Thoracic aorta (tissue), 2 donors: ENCODE measurements around the gene MTHFSD. TPM values are rescaled to one million over a fixed set of nuclear protein-coding genes. Genes with fewer than 3 reads are reported as not detected.

ENCODE experiments used
- ATAC-seq: fragments of 150-250 bp; one replicate; pipeline ENCODE4 v1.8.0; 2017; ENCODE audit warnings: low read depth; ENCODE audit not compliant: insufficient number of reproducible peaks, low FRiP score
- DNase-seq: peaks from one replicate; pipeline ENCODE4 v3.0.0-alpha.2; 2020; ENCODE audit warnings: low spot score
- H3K27ac ChIP-seq, 2 donors: fragments of 200-600 bp; sonication (generic); 1 replicate in 1 of 2; 2 replicates in 1 of 2; pipeline ENCODE4 v1.5.1; 2016; ENCODE audit warnings: mild to moderate bottlenecking in 2 of 2, moderate library complexity in 2 of 2
- H3K27me3 ChIP-seq: fragments of 200-600 bp; sonication (generic); replicated peaks from 2 replicates; pipeline ENCODE4 v1.6.0; 2016; ENCODE audit warnings: mild to moderate bottlenecking; ENCODE audit not compliant: insufficient read depth
- H3K36me3 ChIP-seq: fragments of 200-600 bp; sonication (generic); one replicate; pipeline ENCODE4 v1.5.1; 2016
- H3K4me1 ChIP-seq, 2 donors: fragments of 200-600 bp; sonication (generic); 1 replicate in 1 of 2; 2 replicates in 1 of 2; pipeline versions ENCODE4 v1.5.1 to v1.6.0; 2016; ENCODE audit warnings: low read depth in 2 of 2, mild to moderate bottlenecking in 1 of 2; ENCODE audit not compliant: control insufficient read depth in 1 of 2
- H3K4me3 ChIP-seq: fragments of 200-600 bp; sonication (generic); 2 replicates; pipeline ENCODE4 v1.5.1; 2016; ENCODE audit warnings: mild to moderate bottlenecking
- H3K9me3 ChIP-seq: fragments of 200-600 bp; sonication (generic); 2 replicates; pipeline ENCODE4 v1.5.1; 2016
- CTCF ChIP-seq: fragments of 200-600 bp; sonication (generic); IDR thresholded peaks from one replicate; pipeline ENCODE4 v1.5.1; 2019; ENCODE audit warnings: antibody characterized with exemption
- total RNA-seq, 2 donors: library from RNA; depleted of rRNA; stranded (reverse); fragments of >200 nt; gene quantifications; one replicate each; pipeline versions ENCODE4 v1.1.0 to v1.2.3, GENCODE V29; 2016

Gene MTHFSD
- total RNA-seq, 2 donors from 2014 or later = 25.0 to 30.8 TPM

GRCh38 chr16:86510465-86511261, 44.4 kb downstream of the MTHFSD start, which contains the start of gene FOXF1:
FOXF1 (plus strand) TSS chr16:86510527; CDS start chr16:86510570, 43 bp downstream.
- no peak for DNase-seq
- peak within 1 kb of the TSS; percentile 73 for H3K4me3 ChIP-seq
- ATAC-seq = no peak
- H3K9me3 ChIP-seq = no peaks in the 10 kb centered on the region
- H3K36me3 ChIP-seq = no peaks in the 10 kb centered on the region
- peaks cover 13 to 45% of the 10 kb centered on the region in 2 donors for H3K4me1 ChIP-seq
- peak within 1 kb of the TSS in 1 of 2 donors; percentile 39 for H3K27ac ChIP-seq
- no peak for TF ChIP-seq CTCF
- H3K27me3 ChIP-seq = peaks cover 29% of the 10 kb centered on the region

- peaks cover 17 to 47% of the 10 kb centered on the region in 2 donors for H3K4me1 ChIP-seq
- TF ChIP-seq CTCF = no peak
- H3K4me3 ChIP-seq = peak overlapping the region; percentile 73
- peak overlapping the region in 1 of 2 donors; percentile 39 for H3K27ac ChIP-seq
- DNase-seq (no peak), ATAC-seq (no peak)
- H3K9me3 ChIP-seq = no peaks in the 10 kb centered on the region
- H3K27me3 ChIP-seq = peaks cover 30% of the 10 kb centered on the region
- no peaks in the 10 kb centered on the region for H3K36me3 ChIP-seq
Measured at GRCh38 chr16:86509759-86510464, 45.1 kb downstream of the MTHFSD start.

- DNase-seq = no peak
- Histone ChIP-seq H3K36me3 (no peaks in the 10 kb centered on the region), H3K9me3 (no peaks in the 10 kb centered on the region), H3K4me3 (peak overlapping the region; percentile 73), H3K4me1 (peaks cover 17 to 47% of the 10 kb centered on the region in 2 donors), H3K27ac (peak overlapping the region in 1 of 2 donors; percentile 39), H3K27me3 (peaks cover 38% of the 10 kb centered on the region)
- TF ChIP-seq CTCF = no peak
- no peak for ATAC-seq
Measured at GRCh38 chr16:86508947-86509758, 45.9 kb downstream of the MTHFSD start.

- Histone ChIP-seq H3K4me3 (peak overlapping the region; percentile 73), H3K27me3 (peaks cover 42% of the 10 kb centered on the region), H3K36me3 (no peaks in the 10 kb centered on the region), H3K4me1 (peaks cover 17 to 47% of the 10 kb centered on the region in 2 donors), H3K9me3 (no peaks in the 10 kb centered on the region), H3K27ac (no peak overlapping the region)
- DNase-seq (no peak), ATAC-seq (no peak)
- no peak for TF ChIP-seq CTCF
Measured at GRCh38 chr16:86508028-86508946, 46.7 kb downstream of the MTHFSD start.
